ENCODE data around the gene MAGEB6.

- no peak for TF ChIP-seq POLR2A (IDR thresholded peaks at IDR 0.05)
- TF ChIP-seq, protein P1, sequence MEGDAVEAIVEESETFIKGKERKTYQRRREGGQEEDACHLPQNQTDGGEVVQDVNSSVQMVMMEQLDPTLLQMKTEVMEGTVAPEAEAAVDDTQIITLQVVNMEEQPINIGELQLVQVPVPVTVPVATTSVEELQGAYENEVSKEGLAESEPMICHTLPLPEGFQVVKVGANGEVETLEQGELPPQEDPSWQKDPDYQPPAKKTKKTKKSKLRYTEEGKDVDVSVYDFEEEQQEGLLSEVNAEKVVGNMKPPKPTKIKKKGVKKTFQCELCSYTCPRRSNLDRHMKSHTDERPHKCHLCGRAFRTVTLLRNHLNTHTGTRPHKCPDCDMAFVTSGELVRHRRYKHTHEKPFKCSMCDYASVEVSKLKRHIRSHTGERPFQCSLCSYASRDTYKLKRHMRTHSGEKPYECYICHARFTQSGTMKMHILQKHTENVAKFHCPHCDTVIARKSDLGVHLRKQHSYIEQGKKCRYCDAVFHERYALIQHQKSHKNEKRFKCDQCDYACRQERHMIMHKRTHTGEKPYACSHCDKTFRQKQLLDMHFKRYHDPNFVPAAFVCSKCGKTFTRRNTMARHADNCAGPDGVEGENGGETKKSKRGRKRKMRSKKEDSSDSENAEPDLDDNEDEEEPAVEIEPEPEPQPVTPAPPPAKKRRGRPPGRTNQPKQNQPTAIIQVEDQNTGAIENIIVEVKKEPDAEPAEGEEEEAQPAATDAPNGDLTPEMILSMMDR (IDR thresholded peaks at IDR 0.05): no peak
- no peak for TF ChIP-seq POLR2AphosphoS5 (IDR thresholded peaks at IDR 0.05)
Observed at GRCh38 chrX:26203561-26203960, 11.3 kb downstream of the MAGEB6 start.

Data from breast epithelium (tissue), 3 donors.